GM21576 (cell line): Measurements from ENCODE around the gene PSMB2.

Experiments used
- ATAC-seq: cut with Tn5 transposase; IDR thresholded peaks from one replicate; pipeline ENCODE4 v1.9.1; 2021; ENCODE audit warnings: mild to moderate bottlenecking, moderate library complexity; ENCODE audit not compliant: unreplicated experiment

The PSMB2 gene

DNA sequence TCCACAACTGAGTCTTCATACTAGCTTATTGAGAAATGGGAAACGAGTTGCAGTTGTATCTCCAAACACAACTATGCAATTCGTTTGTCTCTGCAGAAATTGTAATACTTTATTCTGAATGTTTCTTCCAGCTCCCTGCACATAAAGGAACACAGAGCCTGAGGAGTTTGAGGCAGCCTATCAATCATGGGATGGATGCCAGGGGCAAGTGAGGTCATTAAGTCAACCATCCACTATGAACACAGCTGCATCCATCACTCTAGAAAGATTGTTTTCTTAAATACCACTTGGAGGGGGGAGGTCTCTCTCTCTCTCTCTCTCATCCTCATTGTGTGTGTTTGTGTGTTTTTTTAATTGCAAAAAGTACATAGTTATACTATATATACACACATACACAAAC, 2.9 kb upstream of the PSMB2 start:
- no peak for ATAC-seq

DNA sequence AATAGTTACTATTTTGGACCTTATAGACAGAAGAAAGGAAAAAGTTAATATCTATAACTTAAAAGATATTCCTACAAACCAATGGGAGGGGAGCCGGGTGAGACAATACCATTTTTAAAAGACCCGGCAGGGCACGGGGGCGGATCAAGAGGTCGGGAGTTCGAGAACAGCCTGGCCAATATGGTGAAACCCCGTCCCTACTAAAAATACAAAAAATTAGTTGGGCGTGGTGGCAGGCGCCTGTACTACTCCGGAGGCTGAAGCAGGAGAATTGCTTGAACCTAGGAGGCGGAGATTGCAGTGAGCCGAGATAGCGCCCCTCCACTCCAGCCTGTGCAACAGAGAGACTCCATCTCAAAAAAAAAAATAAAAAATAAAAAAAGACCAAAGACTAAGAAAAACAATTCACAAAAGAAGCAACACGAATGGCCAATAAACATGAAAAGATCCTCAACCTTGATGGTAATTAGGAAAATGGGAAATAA, 1.2 kb upstream of the PSMB2 start:
- no peak for ATAC-seq

DNA sequence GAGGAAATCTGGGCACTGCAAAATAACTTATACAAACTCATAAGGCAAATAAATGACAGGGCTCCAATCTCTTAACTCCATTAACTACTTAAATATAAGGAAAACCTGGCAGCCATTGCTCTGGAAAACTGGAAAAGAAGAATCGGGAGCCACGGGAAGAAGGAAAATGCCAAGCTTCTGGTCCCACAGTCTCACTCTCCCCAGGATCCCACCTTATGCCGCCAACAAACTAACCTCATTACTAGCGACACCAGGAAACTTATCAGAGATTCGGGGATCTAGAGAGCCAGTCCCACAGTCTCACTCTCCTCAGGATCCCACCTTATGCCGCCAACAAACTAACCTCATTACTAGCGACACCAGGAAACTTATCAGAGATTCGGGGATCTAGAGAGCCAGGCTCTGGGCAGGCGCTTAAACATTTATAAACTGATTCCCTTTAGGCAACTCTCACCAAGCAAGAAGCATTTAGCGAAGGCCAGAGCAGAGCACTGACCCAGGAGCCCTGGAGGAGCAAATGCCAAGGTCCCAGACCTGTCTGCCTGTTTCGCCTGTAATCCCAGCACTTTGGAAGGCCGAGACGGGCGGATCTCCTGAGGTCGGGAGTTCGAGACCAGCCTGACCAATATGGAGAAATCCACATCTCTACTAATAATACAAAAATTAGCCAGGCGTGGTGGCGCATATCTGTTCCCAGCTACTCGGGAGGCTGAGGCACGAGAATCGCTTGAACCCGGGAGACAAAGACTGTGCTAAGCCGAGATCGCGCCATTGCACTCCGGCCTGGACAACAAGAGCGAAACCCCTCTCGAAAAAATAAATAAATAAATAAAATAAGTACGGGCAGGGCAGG, 720 bp downstream of the PSMB2 start:
- no peak for ATAC-seq

DNA sequence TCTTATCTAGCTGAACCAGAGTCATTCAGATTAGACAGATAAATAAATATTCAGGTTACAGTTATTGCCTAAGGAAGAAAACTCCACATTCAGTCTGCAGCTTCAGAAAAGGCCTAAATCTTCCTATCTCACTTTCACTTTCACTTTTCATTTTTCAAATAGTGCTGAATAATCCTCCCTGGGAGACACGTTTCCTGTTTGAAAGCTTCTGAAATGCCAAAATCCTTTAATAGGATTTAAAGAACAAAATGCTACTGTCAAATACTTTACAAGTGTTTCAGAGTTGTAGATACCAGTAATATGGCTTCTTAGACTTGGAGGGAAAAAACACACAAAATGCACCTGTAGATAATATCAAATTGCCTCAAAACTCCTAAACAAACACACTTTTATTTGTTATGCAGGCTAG, 3.9 kb downstream of the PSMB2 start:
- ATAC-seq, result no peak

DNA sequence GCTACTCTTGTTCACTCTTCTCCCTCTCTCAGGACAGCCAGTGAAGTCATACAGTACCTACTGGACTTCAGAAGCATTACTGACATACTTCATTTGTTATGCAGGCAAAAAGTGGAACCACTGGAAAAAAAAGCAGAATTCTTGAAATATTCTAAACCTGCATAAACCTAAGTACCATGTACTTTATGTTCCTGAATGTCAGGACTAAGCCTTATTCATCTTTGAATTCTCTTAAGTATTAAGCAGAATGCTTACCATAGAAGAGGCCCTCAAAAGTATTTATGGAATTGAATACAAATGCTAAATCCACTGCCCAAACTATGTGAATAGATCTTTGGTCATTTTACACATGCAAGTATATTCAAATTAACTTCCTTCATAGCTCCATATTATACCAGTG, 7.8 kb downstream of the PSMB2 start:
- ATAC-seq, result no peak

DNA sequence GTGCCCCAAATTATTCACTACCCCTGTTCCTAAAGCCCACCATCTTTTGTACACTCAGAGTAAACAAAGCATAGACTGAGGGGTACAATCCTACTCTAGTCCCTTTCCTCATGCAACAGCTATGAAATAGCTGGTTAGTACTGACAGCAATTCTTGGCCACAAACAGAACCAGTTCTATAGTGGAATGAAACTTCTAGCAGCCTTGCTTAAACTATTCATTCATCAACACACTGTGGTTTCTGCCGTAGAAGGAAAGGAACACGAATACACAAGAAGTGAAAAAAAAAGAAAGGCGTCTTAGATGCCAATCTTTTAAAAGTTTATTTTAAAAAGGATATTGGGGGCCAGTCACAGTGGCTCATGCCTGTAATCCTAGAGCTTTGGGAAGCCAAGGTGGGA, 9.9 kb downstream of the PSMB2 start:
- ATAC-seq, result no peak

DNA sequence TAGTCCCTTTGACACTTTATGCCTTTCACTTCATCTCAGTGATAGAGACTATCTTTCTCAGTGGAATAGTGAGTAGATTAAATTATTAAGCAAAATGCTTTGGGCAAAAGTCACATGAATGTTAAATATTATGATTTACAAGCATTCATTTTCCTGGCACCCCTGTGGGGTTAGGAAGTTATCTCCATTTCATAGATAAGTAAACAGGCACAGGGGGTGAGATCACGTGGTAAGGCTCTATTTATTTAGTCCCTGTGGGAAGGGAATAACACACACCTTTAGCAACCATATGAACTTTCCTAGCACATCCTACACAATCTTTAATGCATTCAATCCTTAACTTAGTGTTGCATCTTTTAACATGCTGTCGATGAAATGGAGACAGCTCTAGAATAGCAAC, 12.3 kb downstream of the PSMB2 start:
- ATAC-seq, result no peak

DNA sequence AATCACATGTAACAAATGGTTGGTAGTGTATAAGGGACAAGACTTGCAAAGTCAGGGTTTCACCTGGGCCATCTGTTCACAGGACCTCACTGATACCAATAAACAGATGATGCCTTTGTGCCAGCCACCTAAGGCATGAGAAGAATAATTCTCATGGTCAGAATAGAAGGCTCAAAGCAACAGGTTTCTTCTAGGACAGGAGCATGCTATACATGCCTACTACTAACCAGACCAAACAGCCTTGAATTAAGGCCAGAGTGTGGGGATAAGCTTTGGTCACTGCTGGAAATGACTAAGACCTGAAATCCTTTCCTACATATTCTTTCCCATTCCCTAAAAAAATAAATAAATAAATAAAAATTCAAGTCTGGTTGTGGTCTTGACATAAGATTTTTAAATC, 17.5 kb downstream of the PSMB2 start:
- ATAC-seq, result no peak

DNA sequence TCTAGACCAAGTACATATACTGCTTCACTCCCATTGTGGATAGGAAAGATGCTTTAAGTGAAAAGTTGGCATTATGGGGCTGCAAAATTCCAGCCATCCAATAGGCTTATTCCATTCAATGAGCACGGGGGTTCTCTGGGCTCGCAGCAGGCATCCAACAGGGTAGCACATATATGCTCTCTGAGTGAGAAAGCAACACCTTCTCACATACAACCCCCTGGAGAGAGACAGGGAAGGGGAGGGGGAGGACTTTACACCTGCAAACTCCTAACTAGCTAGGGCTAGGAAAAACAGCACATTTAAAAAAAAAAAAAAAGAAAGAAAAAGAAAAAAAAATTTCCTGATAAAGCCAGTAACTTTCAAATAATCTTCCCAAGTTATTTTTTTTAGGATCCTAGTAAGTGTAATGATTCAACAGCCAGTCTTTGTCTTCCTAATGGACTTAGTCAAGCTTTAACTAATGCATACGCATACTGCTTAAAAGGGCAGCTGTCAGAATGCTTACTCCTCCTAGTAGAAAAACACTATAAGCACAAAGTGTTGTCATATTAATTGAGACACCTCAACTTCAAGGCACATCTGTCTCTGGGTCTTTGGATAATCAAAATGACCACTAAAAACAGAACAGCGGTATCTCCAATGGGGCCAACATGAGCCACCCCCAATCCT, 18.7 kb downstream of the PSMB2 start:
- ATAC-seq, result no peak

DNA sequence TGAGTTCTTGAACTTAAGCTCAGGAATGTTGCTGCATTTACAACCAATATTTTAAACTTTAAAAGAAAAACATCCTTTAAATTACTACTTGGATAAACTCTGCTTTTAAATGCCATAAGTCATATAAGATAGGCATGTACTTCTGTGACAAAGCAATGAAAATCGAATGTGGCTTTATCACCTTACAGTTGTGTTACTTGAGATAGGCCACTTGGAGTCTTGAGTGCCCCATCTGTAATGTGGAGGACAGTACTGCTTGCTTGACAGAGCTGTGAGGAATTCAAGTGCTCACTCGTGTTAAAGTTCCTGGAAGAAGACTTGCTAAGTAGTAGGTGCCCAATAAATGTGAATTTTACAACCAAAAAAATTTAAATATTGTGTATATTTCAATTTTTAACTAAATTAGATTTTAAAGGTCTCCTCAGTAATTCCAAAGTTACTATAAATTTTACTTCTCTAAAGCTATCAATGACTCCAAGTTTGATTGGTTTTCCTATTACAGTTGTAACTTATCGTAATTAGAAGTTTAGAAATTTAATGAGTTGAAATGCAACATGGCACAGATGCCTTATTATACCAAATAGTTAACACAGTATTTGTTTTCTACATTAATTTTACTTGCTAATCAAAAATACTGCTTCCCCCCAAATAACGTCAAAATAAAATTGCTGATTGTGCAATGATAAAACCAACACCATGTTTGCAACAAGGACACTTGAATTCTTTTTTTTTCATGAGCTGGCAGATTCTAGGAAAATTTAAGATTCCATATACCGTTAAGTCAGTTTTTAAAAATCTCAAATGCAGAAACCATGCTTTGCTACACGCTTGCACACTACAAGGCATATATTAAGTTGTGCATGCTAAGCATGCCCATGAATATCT, 21.8 kb downstream of the PSMB2 start:
- ATAC-seq, result no peak

DNA sequence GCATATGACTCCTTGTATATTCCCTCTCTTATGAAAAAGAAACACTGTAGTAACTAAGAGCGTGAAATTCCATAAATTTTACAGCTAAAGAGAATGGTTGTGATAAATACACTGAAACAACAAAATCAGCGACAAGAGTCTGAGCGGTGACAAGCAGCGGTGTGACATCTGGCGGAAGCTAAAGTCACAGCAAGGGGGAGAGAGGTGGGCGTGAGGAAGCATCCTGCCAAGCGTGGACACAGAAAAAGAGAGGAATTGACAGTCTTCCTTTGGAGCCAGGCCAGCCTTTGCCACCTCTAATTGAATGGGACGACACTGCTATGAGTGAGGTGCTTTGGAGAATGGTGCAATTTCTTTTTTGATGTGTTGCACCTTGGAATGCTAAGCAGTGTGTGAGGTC, 25.9 kb downstream of the PSMB2 start:
- no peak for ATAC-seq

DNA sequence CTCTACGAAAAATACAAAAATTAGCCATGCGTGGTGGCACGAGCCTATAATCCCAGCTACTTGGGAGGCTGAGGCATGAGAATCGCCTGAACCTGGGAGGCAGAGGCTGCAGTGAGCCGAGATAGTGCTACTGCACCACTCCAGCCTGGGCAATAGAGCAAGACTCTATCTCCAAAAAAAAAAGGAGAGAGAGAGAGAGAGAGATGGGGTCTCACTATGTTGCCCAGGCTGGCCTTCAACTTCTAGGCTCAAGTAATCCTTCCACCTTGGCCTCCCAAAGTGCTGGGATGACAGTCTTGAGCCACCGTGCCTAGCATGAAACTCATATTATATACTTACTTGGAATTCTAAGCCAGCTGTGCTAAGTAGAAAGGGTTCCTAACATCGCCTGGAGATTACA, 29.7 kb downstream of the PSMB2 start:
- no peak for ATAC-seq

DNA sequence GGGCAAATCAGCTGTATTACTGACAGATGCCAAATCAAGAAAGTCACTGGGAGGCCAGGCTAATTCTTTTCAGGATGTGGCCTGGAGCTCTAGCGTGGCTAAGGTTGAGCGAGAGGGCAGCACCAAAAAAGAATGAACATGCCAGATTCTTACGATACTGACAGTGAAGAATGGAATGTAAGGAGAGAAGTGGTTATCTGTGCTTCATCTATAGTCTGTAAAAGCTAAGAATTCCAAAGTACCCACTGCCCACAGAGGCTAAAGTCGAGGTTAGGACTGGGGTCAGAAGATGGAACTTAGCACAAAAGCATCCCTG, 35.5 kb downstream of the PSMB2 start:
- ATAC-seq, result no peak

DNA sequence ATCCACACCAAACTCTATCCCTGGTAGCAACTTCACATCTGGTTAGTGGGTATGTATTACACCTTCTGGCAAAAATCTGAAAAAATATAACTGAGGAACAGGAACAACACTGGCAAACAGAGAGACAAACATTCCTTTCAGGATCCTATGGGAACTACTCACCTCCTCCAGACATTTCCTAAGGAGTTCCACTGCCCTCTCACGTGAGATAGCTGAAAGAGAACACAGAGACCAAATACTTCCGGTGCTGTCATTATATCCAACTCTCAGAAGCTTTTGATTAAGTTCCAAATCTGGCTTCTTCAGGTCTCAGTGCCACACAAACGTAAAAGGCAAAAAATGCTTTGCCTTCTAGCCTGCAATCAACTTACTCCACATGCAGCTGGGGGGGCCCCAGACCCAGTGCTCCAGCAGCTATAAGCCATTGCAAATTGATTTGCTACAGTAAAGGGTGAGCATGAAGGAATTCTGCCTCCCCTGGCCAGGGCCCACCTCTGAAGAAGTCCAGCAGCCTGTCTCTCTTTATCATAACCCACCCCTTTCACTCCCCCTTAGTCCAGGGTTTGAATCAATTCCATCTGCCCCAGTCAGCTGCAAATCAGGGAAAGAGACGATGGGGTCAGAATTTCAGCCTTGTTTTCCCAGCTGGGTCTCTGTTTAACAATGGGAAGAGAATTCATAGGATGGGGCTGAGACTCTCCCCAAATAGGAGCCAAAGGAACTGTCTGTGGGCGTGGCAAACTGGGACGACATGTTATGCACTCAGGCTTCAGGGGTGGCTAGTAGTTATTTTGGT, 36.1 kb downstream of the PSMB2 start:
- ATAC-seq, result no peak

DNA sequence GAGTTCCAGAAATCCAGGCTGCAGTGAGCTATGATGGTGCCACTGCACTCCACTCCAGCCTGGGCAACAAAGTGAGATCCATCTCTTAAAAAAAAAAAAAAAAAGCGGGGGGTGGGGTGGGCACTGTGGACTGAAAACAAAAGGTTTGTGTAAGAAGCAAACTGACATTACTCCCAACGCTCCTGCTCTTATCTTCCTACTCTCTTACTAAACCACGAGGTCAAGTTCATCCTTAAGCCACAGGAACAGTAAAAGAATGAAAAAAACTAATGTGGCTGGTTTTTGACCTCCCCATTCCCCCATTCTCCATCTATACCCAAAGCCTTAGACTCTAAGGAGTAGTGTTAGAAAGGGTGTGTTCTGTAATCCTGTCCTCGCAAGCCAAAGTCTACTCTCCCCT, 37.4 kb downstream of the PSMB2 start:
- ATAC-seq, result no peak

DNA sequence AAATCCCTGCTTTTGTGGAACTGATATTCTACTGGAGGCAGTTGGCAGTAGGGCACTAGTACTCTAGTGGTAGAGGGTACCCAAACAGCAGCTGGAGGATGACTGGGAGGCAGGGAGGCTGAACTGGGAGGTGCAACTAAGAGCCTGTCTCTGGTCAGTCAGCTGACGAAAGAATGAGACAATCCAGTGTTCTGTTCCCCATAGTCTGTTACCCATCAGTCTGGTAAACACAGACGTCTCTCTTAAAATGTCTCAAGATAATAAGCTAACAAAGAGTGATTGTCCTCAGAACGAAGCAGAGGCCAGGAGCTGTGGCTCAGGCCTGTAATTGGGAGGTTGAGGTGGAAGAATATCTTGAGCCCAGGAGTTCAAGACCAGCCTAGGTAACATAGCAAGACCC, 37.9 kb downstream of the PSMB2 start:
- no peak for ATAC-seq

DNA sequence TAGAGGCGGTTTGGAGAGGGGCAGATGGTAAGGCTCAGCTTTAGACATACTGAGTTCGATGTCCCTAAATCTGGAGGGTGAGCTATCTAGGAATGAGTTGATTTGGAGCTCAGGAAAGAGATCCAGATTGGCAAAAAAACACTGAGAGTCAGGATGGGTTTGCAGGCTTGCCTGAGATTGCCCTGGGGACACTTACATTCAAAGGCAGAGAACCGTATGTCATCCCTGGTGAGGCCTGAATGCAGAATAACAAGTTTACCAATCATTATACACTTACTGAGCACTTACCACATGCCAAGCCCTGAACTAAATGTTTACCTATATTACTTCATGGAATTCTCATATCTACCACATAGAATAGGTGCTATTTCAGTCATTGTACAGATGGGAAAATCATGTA, 40.7 kb downstream of the PSMB2 start:
- ATAC-seq, result no peak

DNA sequence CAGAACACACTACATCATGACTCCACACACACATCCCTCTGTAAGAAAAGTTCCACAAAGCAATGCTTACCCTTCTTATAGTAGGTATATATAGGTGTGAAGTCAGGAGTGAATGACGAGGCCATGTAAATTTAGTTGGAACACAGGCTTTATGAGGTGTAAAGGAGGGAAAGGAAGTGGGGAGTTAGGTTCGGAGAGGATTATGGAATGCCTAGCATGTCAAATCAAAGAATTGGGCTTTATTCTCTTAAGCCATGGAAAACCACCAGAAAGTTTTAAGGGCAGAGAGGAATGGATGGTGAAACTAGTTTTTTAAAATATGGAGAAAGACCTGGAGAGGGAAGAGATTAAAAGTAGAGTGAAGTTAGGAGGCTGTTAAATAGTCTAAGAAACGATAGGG, 41.9 kb downstream of the PSMB2 start:
- no peak for ATAC-seq

DNA sequence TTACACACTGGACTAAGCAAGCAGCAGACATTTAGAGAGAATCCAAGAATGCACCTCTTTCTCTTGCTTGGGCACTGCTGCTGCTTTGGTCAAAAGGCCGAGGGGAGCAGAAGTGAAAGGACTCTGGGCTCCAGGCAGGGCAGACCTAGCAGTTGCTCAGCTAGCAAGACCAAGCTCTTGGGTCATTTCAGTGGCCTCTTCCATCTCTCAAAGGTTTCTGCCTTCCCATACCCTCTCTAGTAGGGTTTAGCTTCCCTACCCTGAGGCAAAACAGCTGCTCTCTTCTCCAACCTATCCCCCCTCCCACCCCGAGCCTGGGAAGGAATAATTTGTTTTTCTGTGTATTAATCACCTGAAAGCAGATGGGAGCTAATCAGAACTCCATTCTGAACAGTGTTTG, 42.4 kb downstream of the PSMB2 start:
- ATAC-seq, result no peak

DNA sequence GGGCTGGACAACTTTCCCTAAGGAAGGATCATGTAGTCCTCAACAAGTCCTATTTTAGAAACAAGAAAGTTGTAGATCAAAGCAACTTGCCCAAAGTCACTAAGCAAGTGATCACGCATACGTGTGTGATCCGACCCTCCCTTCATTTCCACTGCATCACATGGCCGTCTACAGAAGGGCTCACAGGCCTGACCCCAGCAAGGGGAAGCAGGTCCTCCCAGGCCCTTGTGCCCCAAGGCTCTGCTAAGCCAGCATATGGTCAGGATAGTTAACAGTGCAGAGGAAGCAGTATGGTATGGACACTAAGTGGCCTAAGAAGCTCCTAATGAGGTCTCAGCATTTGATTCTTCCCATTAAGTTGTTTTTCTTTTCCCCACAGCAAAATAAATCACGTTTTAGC, 43.5 kb downstream of the PSMB2 start:
- ATAC-seq, result no peak

DNA sequence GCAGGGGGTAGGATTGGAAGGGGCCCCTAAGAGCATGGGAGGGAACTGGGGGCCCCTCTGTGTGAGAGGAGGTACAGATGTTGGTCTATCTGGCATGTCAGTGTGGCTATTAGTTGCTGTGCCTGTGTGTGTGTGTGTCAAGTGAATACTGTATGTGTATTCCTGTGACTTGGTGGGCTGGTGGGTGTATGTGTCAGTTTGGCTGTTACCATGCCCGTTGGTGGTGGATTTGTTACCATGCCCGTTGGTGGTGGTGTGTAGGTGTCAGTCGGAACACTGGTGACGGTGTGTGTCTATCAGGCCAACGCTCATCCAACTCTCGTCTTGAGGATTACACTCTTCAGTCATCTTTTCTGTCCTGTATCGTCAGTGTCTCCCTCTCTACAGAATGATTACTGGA, 45.6 kb downstream of the PSMB2 start:
- no peak for ATAC-seq
